Kidney tubule cell (primary cell): ENCODE data around the gene CD9.

Source experiments
- DNase-seq: peaks from one replicate; pipeline ENCODE4 v3.0.0-alpha.2; 2018; ENCODE audit warnings: low spot score

CD9 gene

GRCh38 chr12:6241495-6241894 is 41.3 kb downstream of the CD9 start:
- DNase-seq, result peak; percentile 45

- DNase-seq, result no peak
Observed at GRCh38 chr12:6249580-6249979, 49.4 kb downstream of the CD9 start.

- DNase-seq, result no peak
Observed at GRCh38 chr12:6250343-6250742, 50.1 kb downstream of the CD9 start.

- DNase-seq, result no peak
Observed at GRCh38 chr12:6253278-6253677, 53.1 kb downstream of the CD9 start.

- DNase-seq, result no peak
Observed at GRCh38 chr12:6254491-6254890, 54.3 kb downstream of the CD9 start.

GRCh38 chr12:6257007-6257406 is 56.8 kb downstream of the CD9 start:
- no peak for DNase-seq

GRCh38 chr12:6262211-6262610 is 62.0 kb downstream of the CD9 start:
- no peak for DNase-seq

GRCh38 chr12:6262623-6263022 is 62.4 kb downstream of the CD9 start:
- no peak for DNase-seq

- no peak for DNase-seq
Observed at GRCh38 chr12:6263931-6264330, 63.7 kb downstream of the CD9 start.

GRCh38 chr12:6264402-6265037 is 64.3 kb downstream of the CD9 start:
- DNase-seq, result peak; percentile 16

GRCh38 chr12:6265038-6265405 is 64.8 kb downstream of the CD9 start:
- DNase-seq, result no peak

- DNase-seq, result peak; percentile 68
Observed at GRCh38 chr12:6266541-6266966, 66.4 kb downstream of the CD9 start.

GRCh38 chr12:6266971-6267721 is 66.9 kb downstream of the CD9 start:
- DNase-seq, result peak; percentile 95

- no peak for DNase-seq
Observed at GRCh38 chr12:6268484-6269157, 68.4 kb downstream of the CD9 start.

GRCh38 chr12:6269986-6270385 is 69.8 kb downstream of the CD9 start:
- no peak for DNase-seq

GRCh38 chr12:6271281-6271680 is 71.1 kb downstream of the CD9 start:
- no peak for DNase-seq

- DNase-seq, result peak; percentile 95
Observed at GRCh38 chr12:6272300-6273204, 72.4 kb downstream of the CD9 start.

- DNase-seq, result no peak
Observed at GRCh38 chr12:6273205-6273540, 73.0 kb downstream of the CD9 start.

GRCh38 chr12:6273541-6274230 is 73.5 kb downstream of the CD9 start:
- no peak for DNase-seq

GRCh38 chr12:6274231-6275221 is 74.3 kb downstream of the CD9 start:
- no peak for DNase-seq
